Transverse colon (tissue), 4 donors: ENCODE results near the gene MAZ. TPM values are rescaled to one million over a fixed set of nuclear protein-coding genes. Genes with fewer than 3 reads are reported as not detected.

Experiments
- DNase-seq: peaks from one replicate; pipeline ENCODE4 v3.0.0-alpha.2; 2019
- H3K27ac ChIP-seq, 4 donors: fragments of 200-600 bp; sonication (generic); 2 replicates each; pipeline ENCODE4 v1.5.1; 2016 to 2018; ENCODE audit warnings: inconsistent platforms in 4 of 4
- H3K27me3 ChIP-seq: fragments of 200-600 bp; sonication (generic); 2 replicates; pipeline ENCODE4 v1.5.1; 2017; ENCODE audit warnings: inconsistent platforms
- H3K36me3 ChIP-seq, 4 donors: fragments of 200-600 bp; sonication (generic); 2 replicates each; pipeline ENCODE4 v1.5.1; 2017 to 2019; ENCODE audit warnings: inconsistent platforms in 4 of 4
- H3K4me1 ChIP-seq, 4 donors: fragments of 200-600 bp; sonication (generic); 2 replicates each; pipeline ENCODE4 v1.5.1; 2017 to 2020; ENCODE audit warnings: inconsistent platforms in 4 of 4
- H3K4me3 ChIP-seq, 4 donors: fragments of 200-600 bp; sonication (generic); 1 replicate in 1 of 4; 2 replicates in 3 of 4; pipeline versions ENCODE4 v1.5.1 to v1.6.1; 2017 to 2019; ENCODE audit warnings: inconsistent platforms in 4 of 4
- H3K9me3 ChIP-seq, 2 donors: fragments of 200-600 bp; sonication (generic); 2 replicates each; pipeline ENCODE4 v1.5.1; 2017 to 2019; ENCODE audit warnings: inconsistent platforms in 2 of 2
- CTCF ChIP-seq, 5 experiments: fragments of 200-600 bp in 3 of 5; fragments of 450-650 bp in 2 of 5; sonication (generic) in 3 of 5; IDR thresholded peaks; 1 replicate in 2 of 5; 2 replicates in 3 of 5; pipeline ENCODE4 v1.5.1; 2016 to 2017; ENCODE audit warnings: antibody characterized with exemption in 5 of 5, inconsistent platforms in 3 of 5, mild to moderate bottlenecking in 2 of 5, moderate library complexity in 1 of 5
- EP300 ChIP-seq: sonication (generic); formaldehyde crosslinking; IDR thresholded peaks from one replicate; pipeline ENCODE4 v1.6.1; 2017; ENCODE audit warnings: antibody characterized with exemption, low read depth
- POLR2A ChIP-seq: fragments of 450-650 bp; IDR thresholded peaks from one replicate; pipeline ENCODE4 v1.6.1; 2016; ENCODE audit warnings: antibody characterized with exemption, mild to moderate bottlenecking, moderate library complexity
- POLR2AphosphoS5 ChIP-seq, 3 donors: sonication (generic); formaldehyde crosslinking; IDR thresholded peaks; one replicate each; pipeline ENCODE4 v1.6.1; 2016; ENCODE audit warnings: antibody characterized with exemption in 3 of 3
- WGBS, 2 donors: methylation state at CpG; one replicate each; pipeline ENCODE4 v1.1.5; 2018; ENCODE audit warnings: low coverage in 1 of 2; 5-methylcytosine and 5-hydroxymethylcytosine counted together
- in situ Hi-C, 4 donors: fragments of 200-750 bp; cut with MboI; loops; one replicate each; pipeline versions ENCODE4 v1.15.0 to v1.15.1; 2017; ENCODE audit warnings: low sequenced_read_pairs in 3 of 4, low pct_ligation_motif_present in 1 of 4, low pct_unique_long_range_greater_than_20kb in 1 of 4
- intact Hi-C: fragments of 100-400 bp; cut with DNase I; formaldehyde crosslinking; loops from one replicate; pipeline ENCODE4 v1.15.1; 2023; ENCODE audit warnings: low total_unique reads
- total RNA-seq, 4 donors: library from RNA; depleted of rRNA; stranded (reverse); fragments of >200 nt; gene quantifications; one replicate each; pipeline ENCODE4 v1.1.0, GENCODE V29; 2016

The MAZ gene
- total RNA-seq, 4 donors from 2014 or later = 170 to 292 (median 233) TPM

GRCh38 chr16:29809850-29810698, 3.7 kb downstream of the MAZ start:
- intact Hi-C loops (no loop called here), in situ Hi-C loops (no loop called here)
- WGBS, 2 donors = 46 to 64% methylated on average over 8 to 23 of the region's 23 CpGs
- no peak for TF ChIP-seq CTCF (IDR thresholded peaks at IDR 0.05)
- TF ChIP-seq POLR2AphosphoS5 (IDR thresholded peaks at IDR 0.05) = no peak
- TF ChIP-seq EP300 = no peak
- TF ChIP-seq POLR2A = no peak
- Histone ChIP-seq H3K4me3 (no peak overlapping the region), H3K4me1 (peaks cover 45 to 78% (median 63%) of the 10 kb centered on the region in 4 donors), H3K27ac (peak overlapping the region; percentile 93 to 98 (median 96)), H3K9me3 (no peaks in the 10 kb centered on the region), H3K36me3 (no peaks in the 10 kb centered on the region), H3K27me3 (no peaks in the 10 kb centered on the region)
- DNase-seq = no peak

GRCh38 chr16:29810699-29811169, 4.4 kb downstream of the MAZ start:
- 28 to 29% methylated on average over 5 to 9 of the region's 9 CpGs for WGBS, 2 donors
- in situ Hi-C loops = no loop called here
- peak overlapping the region in 2 of 4 donors; percentile 46 to 58 for H3K4me3 ChIP-seq

DNA sequence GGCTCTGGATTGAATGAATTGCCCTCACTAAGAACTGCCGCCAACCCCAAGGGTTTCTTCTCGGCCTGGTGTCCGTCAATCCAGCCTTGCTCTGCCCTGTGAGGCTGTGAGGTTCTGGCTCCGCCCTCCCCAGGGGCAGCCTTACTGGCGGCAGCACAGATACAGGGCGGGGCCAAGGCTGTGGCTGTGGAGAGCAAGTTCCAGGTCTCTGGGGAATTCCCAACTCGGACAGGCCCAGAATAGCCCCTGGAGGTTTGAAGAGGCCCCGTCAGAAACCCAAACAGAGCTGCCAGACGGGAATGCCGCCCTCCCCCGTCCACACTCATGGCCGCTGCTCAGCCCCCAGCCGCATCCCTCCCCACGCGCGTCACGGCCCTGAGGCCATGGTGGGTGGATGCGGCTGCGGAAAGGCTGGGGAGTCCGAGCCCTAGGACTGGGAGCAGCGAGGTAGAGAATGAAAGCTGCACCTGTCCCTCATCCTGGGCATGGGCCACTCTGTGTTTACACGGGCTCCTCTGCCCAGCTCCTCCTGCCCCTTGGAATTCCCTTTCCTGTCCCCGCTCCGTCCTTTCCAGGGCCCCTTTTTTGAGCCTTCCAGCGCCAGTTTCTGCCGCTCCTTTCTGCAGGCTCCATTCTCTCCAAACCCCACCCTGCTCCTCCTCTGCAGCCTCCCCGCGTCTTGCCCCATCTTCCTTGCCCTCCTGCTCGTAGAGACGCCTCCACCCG, 5.0 kb downstream of the MAZ start:
- H3K4me1 ChIP-seq = peaks cover 47 to 82% (median 67%) of the 10 kb centered on the region in 4 donors
- in situ Hi-C loops (no loop called here), intact Hi-C loops (no loop called here)

More at GRCh38 chr16:29810699-29811169, 4.4 kb downstream of the MAZ start:
- Histone ChIP-seq H3K27ac (peak overlapping the region; percentile 93 to 98 (median 96)), H3K36me3 (no peaks in the 10 kb centered on the region), H3K27me3 (no peaks in the 10 kb centered on the region), H3K4me1 (peaks cover 47 to 82% (median 67%) of the 10 kb centered on the region in 4 donors), H3K9me3 (no peaks in the 10 kb centered on the region)
- no peak for TF ChIP-seq CTCF (IDR thresholded peaks at IDR 0.05)
- no peak for TF ChIP-seq EP300
- no peak for TF ChIP-seq POLR2AphosphoS5 (IDR thresholded peaks at IDR 0.05)
- TF ChIP-seq POLR2A = no peak
- no peak for DNase-seq
- intact Hi-C loops = no loop called here

More for the DNA sequence above, 5.0 kb downstream of the MAZ start:
- TF ChIP-seq POLR2AphosphoS5 (IDR thresholded peaks at IDR 0.05) = peak; percentile 50 to 73 (median 60)
- TF ChIP-seq POLR2A = peak; percentile 63
- no peak for TF ChIP-seq CTCF (IDR thresholded peaks at IDR 0.05)
- 1 to 6% methylated on average over 6 to 30 of the region's 31 CpGs for WGBS, 2 donors
- H3K27me3 ChIP-seq = no peaks in the 10 kb centered on the region
- H3K4me3 ChIP-seq = peak overlapping the region; percentile 28 to 58 (median 42)
- peak overlapping the region; percentile 93 to 98 (median 96) for H3K27ac ChIP-seq
- peak; percentile 96 for DNase-seq
- no peaks in the 10 kb centered on the region for H3K9me3 ChIP-seq
- H3K36me3 ChIP-seq = no peaks in the 10 kb centered on the region
